Activated T-helper 17 cell treated with anti-CD3 and anti-CD28 coated beads, Interleukin-2, amount 50 U/mL, for 72 hours (primary cell): ENCODE data around the gene EPS8. TPM values are rescaled to one million over a fixed set of nuclear protein-coding genes. Genes with fewer than 3 reads are reported as not detected.

ENCODE experiments used
- total RNA-seq, 2 donors: library from RNA; stranded (reverse); gene quantifications; one replicate each; pipeline ENCODE4 v1.2.3, GENCODE V29; 2022

Gene EPS8
- total RNA-seq, 2 donors from 2014 or later, result 1.4 to 1.7 TPM

Other genes with a start within 250 kb of the EPS8 start
- 100 to 1,000 TPM in 1 of 2 donors, 10 to 100 TPM in 1; 62.4 to 131 TPM for gene STRAP, start 93.0 kb upstream of the EPS8 start, total RNA-seq
- gene DERA, start 121.9 kb upstream of the EPS8 start, total RNA-seq, result 10 to 100 TPM; 19.2 to 26.1 TPM